Erythroblast (primary cell): Measurements from ENCODE around the gene SCRN2.

Experiments used
- GATA1 ChIP-seq: IDR thresholded peaks from 2 replicates; pipeline ENCODE4 v1.6.1; 2011; ENCODE audit warnings: low read depth, mild to moderate bottlenecking, control low read depth, low read length, moderate library complexity
- POLR2A ChIP-seq: IDR thresholded peaks from 2 replicates; pipeline ENCODE4 v1.6.1; 2011; ENCODE audit warnings: mild to moderate bottlenecking, low read length

DNA sequence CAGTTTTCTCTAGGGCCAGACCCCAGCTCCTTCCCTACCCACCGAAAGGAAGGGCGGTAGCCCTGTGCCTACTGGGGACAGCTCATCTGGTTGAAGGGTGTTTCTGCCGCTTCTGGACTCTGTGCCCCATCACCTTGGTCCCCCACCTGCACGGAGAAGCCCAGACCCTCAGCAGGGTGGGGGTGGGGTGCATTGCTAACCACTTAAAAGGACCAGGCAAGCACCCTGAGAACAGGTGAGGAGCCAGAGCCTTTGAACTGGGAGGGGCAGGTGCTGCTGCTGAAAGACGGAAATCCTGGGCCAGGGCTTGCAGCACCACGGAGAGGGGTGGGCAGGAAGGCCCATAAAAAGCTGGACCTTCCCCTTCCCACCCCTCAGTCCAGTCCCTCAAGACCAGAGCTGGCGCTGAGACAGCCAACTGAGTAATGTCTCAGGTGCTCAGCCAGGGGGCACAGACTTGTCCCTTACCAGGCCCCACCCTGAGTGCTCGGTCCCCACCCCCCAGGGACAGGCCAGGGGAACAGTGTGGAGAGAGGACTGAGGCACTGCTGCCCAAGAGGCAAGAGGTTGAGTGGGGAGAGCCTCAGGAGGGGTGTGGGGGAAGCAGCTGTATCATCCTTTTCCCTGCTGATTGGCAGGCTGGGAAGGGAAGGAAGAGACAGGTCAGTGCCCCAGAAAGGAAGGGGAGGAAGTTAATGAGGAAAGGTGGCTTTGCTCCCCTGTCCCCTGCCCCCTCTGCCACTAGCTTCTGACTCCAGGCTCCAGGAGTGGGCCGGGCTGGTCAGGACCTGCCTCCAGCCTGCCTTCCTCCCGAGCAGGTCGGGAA, 44.0 kb upstream of the SCRN2 start:
- no peak for TF ChIP-seq POLR2A
- no peak for TF ChIP-seq GATA1
